SU-DHL-6 (cell line): Measurements from ENCODE around the gene SIK2.

Source experiments
- H2AFZ ChIP-seq: fragments of 200-600 bp; sonication (generic); 2 replicates; pipeline ENCODE4 v1.6.1; 2014; ENCODE audit warnings: low read depth, mild to moderate bottlenecking, moderate library complexity, mixed read lengths, antibody characterized with exemption, low read length; ENCODE audit not compliant: severe bottlenecking
- H3F3A ChIP-seq: fragments of 200-600 bp; shearing (Covaris generic); 2 replicates; pipeline ENCODE4 v1.6.0; 2016; ENCODE audit warnings: antibody characterized with exemption, mild to moderate bottlenecking; ENCODE audit not compliant: insufficient read depth
- H3K27ac ChIP-seq: fragments of 200-600 bp; sonication (generic); 2 replicates; pipeline ENCODE4 v1.5.1; 2016; ENCODE audit warnings: low read depth, mild to moderate bottlenecking, low read length, moderate library complexity, mixed read lengths
- H3K27me3 ChIP-seq: fragments of 200-600 bp; sonication (generic), shearing (Covaris generic); 2 replicates; pipeline ENCODE4 v1.6.0; 2014; ENCODE audit warnings: mild to moderate bottlenecking, low read length
- H3K36me3 ChIP-seq: fragments of 200-600 bp; sonication (generic); 2 replicates; pipeline ENCODE4 v1.6.1; 2014; ENCODE audit warnings: mild to moderate bottlenecking, low read length, mixed read lengths
- H3K4me2 ChIP-seq: fragments of 300-600, 200-600 bp; shearing (Covaris generic), sonication (generic); 2 replicates; pipeline ENCODE4 v1.6.0; 2014; ENCODE audit warnings: low read length, low read depth, mild to moderate bottlenecking; ENCODE audit not compliant: poor library complexity, severe bottlenecking
- H3K4me3 ChIP-seq: fragments of 200-600 bp; sonication (generic); 2 replicates; pipeline ENCODE4 v1.5.1; 2014; ENCODE audit warnings: antibody characterized with exemption, low read length, mild to moderate bottlenecking, mixed read lengths; ENCODE audit not compliant: insufficient read depth, poor library complexity, severe bottlenecking
- H3K79me2 ChIP-seq: fragments of 200-600 bp; sonication (generic); 2 replicates; pipeline ENCODE4 v1.6.1; 2014; ENCODE audit warnings: mild to moderate bottlenecking, low read length, moderate library complexity; ENCODE audit not compliant: insufficient read depth
- H3K9ac ChIP-seq: fragments of 200-600 bp; sonication (generic); 2 replicates; pipeline ENCODE4 v1.7.0; 2014; ENCODE audit warnings: mild to moderate bottlenecking, low read length
- H3K9me2 ChIP-seq: fragments of 200-600 bp; sonication (generic); replicated peaks from 2 replicates; pipeline ENCODE4 v1.6.1; 2014; ENCODE audit warnings: low read length; ENCODE audit not compliant: insufficient read depth
- H3K9me3 ChIP-seq: fragments of 200-600 bp; sonication (generic); 2 replicates; pipeline ENCODE4 v1.6.1; 2014; ENCODE audit warnings: low read length, mixed read lengths; ENCODE audit not compliant: insufficient read depth
- H4K20me1 ChIP-seq: fragments of 200-600 bp; sonication (generic); 2 replicates; pipeline ENCODE4 v1.6.1; 2014; ENCODE audit warnings: low read depth, mild to moderate bottlenecking, antibody characterized with exemption, low read length, moderate library complexity, mixed read lengths
- CTCF ChIP-seq: fragments of 200-600 bp; sonication (generic); IDR thresholded peaks from one replicate; pipeline ENCODE4 v1.5.1; 2017; ENCODE audit warnings: antibody characterized with exemption, mild to moderate bottlenecking, low read length, moderate library complexity; ENCODE audit not compliant: insufficient read depth, poor library complexity, severe bottlenecking
- EZH2phosphoT487 ChIP-seq: fragments of 200-600 bp; sonication (generic), shearing (Covaris generic); conservative IDR thresholded peaks from 2 replicates; pipeline ENCODE4 v1.6.1; 2018; ENCODE audit warnings: mild to moderate bottlenecking, antibody characterized with exemption, low read length, moderate library complexity, mixed read lengths

Gene SIK2

GRCh38 chr11:111736621-111737443 is 134.6 kb downstream of the SIK2 start:
- H3K4me2 ChIP-seq, result no peak overlapping the region
- no peak for TF ChIP-seq CTCF
- TF ChIP-seq EZH2phosphoT487, result no peak
- H3F3A ChIP-seq, result no peaks in the 10 kb centered on the region
- no peak overlapping the region for H3K27ac ChIP-seq
- H2AFZ ChIP-seq, result no peak overlapping the region
- H3K36me3 ChIP-seq, result peaks cover under 1% of the 10 kb centered on the region; the same call in 1 of the 2 replicates
- H3K4me3 ChIP-seq, result no peak overlapping the region
- no peaks in the 10 kb centered on the region for H3K9me3 ChIP-seq
- no peaks in the 10 kb centered on the region for H3K79me2 ChIP-seq
- H3K9me2 ChIP-seq, result no peaks in the 10 kb centered on the region
- H3K27me3 ChIP-seq, result no peaks in the 10 kb centered on the region
- H4K20me1 ChIP-seq, result no peaks in the 10 kb centered on the region
- no peak overlapping the region for H3K9ac ChIP-seq

GRCh38 chr11:111737444-111738210 is 135.4 kb downstream of the SIK2 start:
- H3K79me2 ChIP-seq, result no peaks in the 10 kb centered on the region
- H3K27ac ChIP-seq, result no peak overlapping the region
- H4K20me1 ChIP-seq, result no peaks in the 10 kb centered on the region
- H3K9me3 ChIP-seq, result no peaks in the 10 kb centered on the region
- TF ChIP-seq CTCF, result no peak
- no peak for TF ChIP-seq EZH2phosphoT487
- H2AFZ ChIP-seq, result no peak overlapping the region
- no peak overlapping the region for H3K4me3 ChIP-seq
- no peak overlapping the region for H3K9ac ChIP-seq
- no peak overlapping the region for H3K4me2 ChIP-seq
- H3K27me3 ChIP-seq, result no peaks in the 10 kb centered on the region
- peaks cover 6% of the 10 kb centered on the region; the same call in 1 of the 2 replicates for H3K36me3 ChIP-seq
- no peaks in the 10 kb centered on the region for H3K9me2 ChIP-seq
- H3F3A ChIP-seq, result no peaks in the 10 kb centered on the region

- Histone ChIP-seq H3K9me3 (no peaks in the 10 kb centered on the region), H3K4me3 (no peak overlapping the region), H2AFZ (no peak overlapping the region), H3K27me3 (no peaks in the 10 kb centered on the region), H3K9ac (no peak overlapping the region), H3K27ac (no peak overlapping the region), H4K20me1 (no peaks in the 10 kb centered on the region), H3K9me2 (no peaks in the 10 kb centered on the region), H3K4me2 (no peak overlapping the region), H3F3A (no peaks in the 10 kb centered on the region), H3K79me2 (no peaks in the 10 kb centered on the region), H3K36me3 (peaks cover 13% of the 10 kb centered on the region)
- TF ChIP-seq CTCF, result no peak
- TF ChIP-seq EZH2phosphoT487, result no peak
Observed at GRCh38 chr11:111739299-111739698, 137.1 kb downstream of the SIK2 start.
